HG03045 (cell line): ENCODE data around the gene ZSWIM4.
A peak's percentile ranks its signal among the peaks of the same experiment; 100 is the strongest.

Experiments used
- ATAC-seq: cut with Tn5 transposase; IDR thresholded peaks from one replicate; pipeline ENCODE4 v1.9.1; 2021; ENCODE audit warnings: mild to moderate bottlenecking, moderate library complexity; ENCODE audit not compliant: unreplicated experiment

The ZSWIM4 gene

GRCh38 chr19:13808856-13809255, 13.6 kb downstream of the ZSWIM4 start:
- ATAC-seq: no peak

- ATAC-seq: no peak
These were observed 17.3 kb downstream of the ZSWIM4 start for GRCh38 chr19:13812544-13812943.

GRCh38 chr19:13813147-13813546, 17.9 kb downstream of the ZSWIM4 start:
- no peak for ATAC-seq

- ATAC-seq: no peak
These were observed 19.3 kb downstream of the ZSWIM4 start for GRCh38 chr19:13814550-13814949.

GRCh38 chr19:13817018-13817614, 21.9 kb downstream of the ZSWIM4 start:
- ATAC-seq: no peak

- ATAC-seq: no peak
These were observed 22.6 kb downstream of the ZSWIM4 start for GRCh38 chr19:13817615-13818371.

GRCh38 chr19:13819238-13819637, 24.0 kb downstream of the ZSWIM4 start:
- no peak for ATAC-seq

GRCh38 chr19:13821292-13821691, 26.0 kb downstream of the ZSWIM4 start:
- no peak for ATAC-seq

- no peak for ATAC-seq
These were observed 28.0 kb downstream of the ZSWIM4 start for GRCh38 chr19:13823256-13823655.

DNA sequence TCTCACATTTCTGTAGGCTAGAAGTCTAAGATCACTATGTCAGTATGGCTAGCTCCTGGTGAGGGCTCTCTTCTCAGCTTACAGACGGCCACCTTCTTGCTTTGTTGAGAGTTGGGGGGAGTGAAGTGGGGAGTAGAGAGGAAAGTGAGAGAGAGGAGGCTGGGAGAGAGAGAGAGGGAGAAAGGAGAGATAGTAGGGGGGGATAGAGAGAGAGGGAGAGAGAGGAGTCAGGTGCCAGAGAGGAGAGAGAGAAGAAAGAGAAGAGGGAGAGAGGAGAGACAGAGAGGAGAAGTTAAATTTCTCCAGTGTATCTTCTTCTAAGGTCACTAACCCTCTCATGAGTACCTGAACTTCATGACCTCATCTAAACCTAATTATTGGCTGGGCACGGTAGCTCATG, 28.7 kb downstream of the ZSWIM4 start:
- no peak for ATAC-seq

DNA sequence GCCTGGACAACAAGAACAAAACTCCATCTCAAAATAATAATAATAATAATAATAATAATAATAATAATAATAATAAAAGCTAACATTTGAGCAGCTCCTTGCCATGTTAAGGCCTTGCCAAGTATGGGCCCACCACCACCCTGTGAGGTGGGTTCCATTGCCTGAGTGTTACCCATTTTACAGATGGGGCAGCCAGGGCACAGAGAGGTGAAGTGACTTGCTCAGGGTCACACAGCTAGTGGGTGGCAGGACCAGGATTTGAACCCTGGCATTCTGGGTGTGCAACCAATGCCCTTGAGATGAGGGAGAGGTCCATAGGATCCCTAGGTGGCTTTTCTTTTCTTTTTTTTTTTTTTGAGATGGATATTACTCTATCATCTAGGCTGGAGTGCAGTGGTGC, 29.5 kb downstream of the ZSWIM4 start:
- no peak for ATAC-seq

- no peak for ATAC-seq
These were observed 30.5 kb downstream of the ZSWIM4 start for GRCh38 chr19:13825489-13826441.

GRCh38 chr19:13826652-13827235, 31.5 kb downstream of the ZSWIM4 start:
- ATAC-seq: no peak

GRCh38 chr19:13827656-13828055, 32.4 kb downstream of the ZSWIM4 start:
- no peak for ATAC-seq

DNA sequence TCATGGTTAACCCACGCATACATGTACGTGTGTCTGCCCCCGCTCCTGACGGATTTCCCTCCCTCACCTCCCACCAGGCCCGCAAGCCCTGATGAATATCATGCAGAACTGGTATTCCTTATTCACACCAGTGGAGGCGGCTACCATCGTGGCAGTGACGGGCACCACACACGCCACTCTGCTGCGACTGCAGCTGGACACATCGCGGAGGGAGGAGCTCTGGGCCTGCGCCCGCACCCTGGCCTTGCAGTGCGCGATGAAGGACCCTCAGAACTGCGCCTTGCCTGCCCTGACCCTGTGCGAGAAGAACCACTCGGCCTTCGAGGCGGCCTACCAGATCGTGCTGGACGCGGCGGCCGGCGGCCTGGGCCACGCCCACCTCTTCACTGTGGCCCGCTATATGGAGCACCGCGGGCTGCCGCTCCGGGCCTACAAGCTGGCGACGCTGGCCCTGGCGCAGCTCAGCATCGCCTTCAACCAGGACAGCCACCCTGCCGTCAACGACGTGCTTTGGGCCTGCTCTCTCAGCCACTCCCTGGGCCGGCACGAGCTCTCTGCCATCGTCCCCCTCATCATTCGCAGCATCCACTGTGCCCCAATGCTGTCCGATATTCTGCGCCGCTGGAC, 35.0 kb downstream of the ZSWIM4 start:
- ATAC-seq: no peak

DNA sequence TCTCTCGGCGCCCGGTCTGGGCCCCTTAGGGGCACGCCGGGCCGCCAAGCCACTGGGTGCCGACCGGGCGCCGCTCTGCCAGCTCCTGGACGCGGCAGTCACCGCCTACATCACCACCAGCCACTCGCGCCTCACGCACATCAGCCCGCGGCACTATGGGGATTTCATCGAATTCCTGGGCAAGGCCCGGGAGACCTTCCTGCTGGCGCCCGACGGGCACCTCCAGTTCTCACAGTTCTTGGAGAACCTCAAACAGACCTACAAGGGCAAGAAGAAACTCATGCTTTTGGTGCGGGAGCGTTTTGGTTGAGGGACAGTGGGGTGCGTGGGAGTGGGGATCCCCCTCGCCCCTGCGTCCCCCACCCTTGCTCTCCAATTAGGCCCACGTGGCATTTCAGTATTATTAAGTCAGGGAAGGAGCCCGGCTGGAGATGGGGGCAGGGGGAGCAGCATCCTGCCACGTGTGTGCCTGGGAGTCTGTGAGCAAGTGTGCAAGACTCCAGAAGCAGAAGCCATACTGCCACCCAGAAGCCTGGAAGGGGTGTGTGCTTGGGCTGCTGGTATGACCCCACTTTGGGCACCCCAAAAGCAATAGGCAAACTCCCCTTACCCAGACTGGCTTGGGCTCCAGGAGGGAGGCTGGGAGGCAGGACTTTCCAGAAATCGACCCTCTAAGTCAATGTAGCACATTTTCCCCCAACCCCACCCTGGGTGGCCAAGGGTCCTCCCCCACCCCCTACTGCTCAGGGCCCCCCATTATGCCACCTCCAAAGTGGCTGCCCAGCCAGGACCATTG, 35.7 kb downstream of the ZSWIM4 start:
- ATAC-seq: no peak

DNA sequence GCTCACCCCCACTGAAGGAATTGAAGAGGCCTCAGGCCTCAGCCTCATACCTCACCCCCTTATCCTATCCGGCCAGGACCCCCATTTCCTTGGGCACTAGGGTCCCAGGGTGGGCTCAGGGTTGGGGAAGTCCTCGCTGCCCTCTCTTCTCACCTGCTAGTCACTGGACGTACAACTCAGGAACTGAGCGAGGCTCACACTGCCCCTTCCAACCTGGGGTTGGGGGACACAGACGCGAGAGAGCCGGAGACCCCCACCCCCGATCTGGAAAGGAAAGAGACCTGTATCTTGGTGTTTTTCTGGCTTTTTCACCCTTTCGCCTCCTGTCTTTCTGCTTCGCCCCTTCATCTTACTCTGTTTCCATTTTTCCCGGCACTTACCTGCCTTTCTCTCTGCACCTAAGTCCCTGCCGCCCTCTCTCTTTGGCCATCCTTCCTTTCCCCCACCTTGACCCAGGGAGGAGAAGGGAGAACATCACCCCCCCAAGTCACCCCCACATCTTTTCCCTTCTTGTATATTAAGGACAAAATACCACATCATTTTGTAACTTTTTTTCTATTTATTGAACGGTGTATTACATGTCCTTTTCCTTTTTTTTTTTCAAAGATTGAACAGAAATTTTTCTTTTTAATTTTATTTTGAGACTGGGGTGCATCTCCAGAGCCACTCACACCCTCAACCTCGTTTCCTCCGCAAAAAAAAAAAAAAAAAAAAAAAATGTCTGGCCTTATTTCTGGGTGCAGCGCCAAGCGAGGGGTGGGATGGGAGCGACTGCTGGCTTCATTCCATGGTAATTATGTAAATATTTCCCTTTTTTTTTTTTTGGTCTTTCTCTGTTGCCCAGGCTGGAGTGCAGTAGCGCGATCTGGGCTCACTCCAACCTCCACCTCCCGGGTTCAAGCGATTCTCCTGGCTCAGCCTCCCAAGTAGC, 36.6 kb downstream of the ZSWIM4 start:
- ATAC-seq: no peak

- ATAC-seq: peak; percentile 77
These were observed 38.3 kb downstream of the ZSWIM4 start for GRCh38 chr19:13833330-13834243.
